ENCODE measurements around the gene STK11IP. TPM values are rescaled to one million over a fixed set of nuclear protein-coding genes. Genes with fewer than 3 reads are reported as not detected.

The STK11IP gene
- total RNA-seq, 1 donor from 2014 or later = 25.5 TPM

DNA sequence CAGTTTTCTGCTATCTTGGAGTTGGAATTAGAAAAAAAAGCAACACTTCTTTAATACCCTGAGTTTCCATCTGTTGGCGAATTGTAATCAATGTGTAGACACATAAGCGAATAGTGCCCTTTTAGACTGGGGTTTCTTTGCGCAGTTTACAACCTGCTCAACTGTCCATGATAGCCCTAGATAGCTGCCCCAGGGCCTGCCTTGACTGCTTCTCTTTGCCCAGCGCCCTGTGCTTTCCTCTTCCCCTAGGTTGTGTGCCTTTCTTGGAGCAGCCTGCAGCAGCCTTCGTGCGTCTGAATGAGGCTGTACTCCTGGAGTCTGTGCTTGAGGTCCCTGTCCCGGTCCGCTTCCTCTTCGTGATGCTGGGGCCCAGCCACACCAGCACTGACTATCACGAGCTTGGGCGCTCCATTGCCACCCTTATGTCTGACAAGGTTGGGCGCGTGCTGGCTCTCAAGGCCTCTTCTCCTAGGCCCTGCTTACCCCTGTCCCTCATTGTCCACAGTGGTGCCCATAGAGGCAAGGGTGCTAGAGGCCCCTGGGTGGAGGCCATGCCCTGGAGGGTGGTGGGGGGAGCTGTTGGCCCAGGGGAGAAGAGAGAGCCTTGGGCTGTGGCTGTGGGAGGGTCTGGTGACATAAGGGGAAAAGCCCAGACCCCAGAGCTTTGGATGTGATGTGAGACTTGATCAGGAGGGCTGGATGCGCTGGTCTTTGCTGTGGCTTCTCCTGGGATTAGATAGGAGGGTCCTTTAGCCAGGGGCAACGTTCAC is 36.7 kb downstream of the STK11IP start:
- H3K9me3 Mint-ChIP-seq (ENCODE audit: low read depth) = no peaks in the 10 kb centered on the region
- H3K4me1 Mint-ChIP-seq (ENCODE audit: low read depth) = peaks cover 2% of the 10 kb centered on the region
- no peaks in the 10 kb centered on the region for H3K27me3 Mint-ChIP-seq (ENCODE audit: low read depth)
- no peak overlapping the region for H3K4me3 Mint-ChIP-seq (ENCODE audit: unreplicated experiment)
- no peak for TF ChIP-seq CTCF (IDR thresholded peaks at IDR 0.05)
- H3K36me3 Mint-ChIP-seq (ENCODE audit: low read depth) = peaks cover 19% of the 10 kb centered on the region
- H3K27ac Mint-ChIP-seq (ENCODE audit: unreplicated experiment) = no peak overlapping the region
- no peak for DNase-seq (ENCODE audit: low spot score)

DNA sequence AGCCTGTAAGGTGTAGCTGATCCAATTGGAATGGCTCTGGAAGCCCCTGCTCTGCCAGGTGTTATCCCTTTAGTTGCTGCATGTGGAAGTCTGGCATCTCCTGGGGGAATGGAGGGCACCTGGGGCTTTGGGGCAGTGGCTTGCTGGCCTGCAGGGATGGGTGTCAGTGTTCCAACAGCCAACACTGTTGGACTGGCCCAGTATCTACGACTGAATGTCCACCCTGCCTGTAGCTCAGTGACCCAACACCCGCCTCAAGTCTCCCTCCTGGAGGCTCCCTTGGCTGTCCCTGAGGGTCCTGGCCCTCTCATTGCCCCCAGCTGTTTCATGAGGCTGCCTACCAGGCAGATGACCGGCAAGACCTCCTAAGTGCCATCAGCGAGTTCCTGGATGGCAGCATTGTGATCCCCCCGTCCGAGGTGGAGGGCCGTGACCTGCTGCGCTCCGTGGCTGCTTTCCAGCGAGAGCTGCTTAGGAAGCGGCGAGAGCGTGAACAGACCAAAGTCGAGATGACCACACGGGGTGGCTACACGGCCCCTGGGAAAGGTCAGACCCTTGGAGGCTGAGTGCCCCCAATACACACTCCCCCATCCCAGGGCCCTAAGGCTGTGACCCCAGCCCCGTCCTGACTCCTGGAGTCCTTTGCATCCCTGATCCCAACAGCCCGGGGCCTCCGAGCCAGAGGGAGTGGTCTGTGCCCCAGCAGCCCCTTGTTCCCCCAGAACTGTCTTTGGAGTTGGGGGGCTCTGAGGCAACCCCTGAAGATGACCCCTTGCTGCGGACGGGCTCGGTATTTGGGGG is 37.5 kb downstream of the STK11IP start:
- Mint-ChIP-seq H3K36me3 (ENCODE audit: low read depth) (peaks cover 19% of the 10 kb centered on the region), H3K4me1 (ENCODE audit: low read depth) (peaks cover 2% of the 10 kb centered on the region), H3K27me3 (ENCODE audit: low read depth) (no peaks in the 10 kb centered on the region), H3K27ac (ENCODE audit: unreplicated experiment) (no peak overlapping the region), H3K9me3 (ENCODE audit: low read depth) (no peaks in the 10 kb centered on the region), H3K4me3 (ENCODE audit: unreplicated experiment) (no peak overlapping the region)
- no peak for DNase-seq (ENCODE audit: low spot score)
- no peak for TF ChIP-seq CTCF (IDR thresholded peaks at IDR 0.05)

DNA sequence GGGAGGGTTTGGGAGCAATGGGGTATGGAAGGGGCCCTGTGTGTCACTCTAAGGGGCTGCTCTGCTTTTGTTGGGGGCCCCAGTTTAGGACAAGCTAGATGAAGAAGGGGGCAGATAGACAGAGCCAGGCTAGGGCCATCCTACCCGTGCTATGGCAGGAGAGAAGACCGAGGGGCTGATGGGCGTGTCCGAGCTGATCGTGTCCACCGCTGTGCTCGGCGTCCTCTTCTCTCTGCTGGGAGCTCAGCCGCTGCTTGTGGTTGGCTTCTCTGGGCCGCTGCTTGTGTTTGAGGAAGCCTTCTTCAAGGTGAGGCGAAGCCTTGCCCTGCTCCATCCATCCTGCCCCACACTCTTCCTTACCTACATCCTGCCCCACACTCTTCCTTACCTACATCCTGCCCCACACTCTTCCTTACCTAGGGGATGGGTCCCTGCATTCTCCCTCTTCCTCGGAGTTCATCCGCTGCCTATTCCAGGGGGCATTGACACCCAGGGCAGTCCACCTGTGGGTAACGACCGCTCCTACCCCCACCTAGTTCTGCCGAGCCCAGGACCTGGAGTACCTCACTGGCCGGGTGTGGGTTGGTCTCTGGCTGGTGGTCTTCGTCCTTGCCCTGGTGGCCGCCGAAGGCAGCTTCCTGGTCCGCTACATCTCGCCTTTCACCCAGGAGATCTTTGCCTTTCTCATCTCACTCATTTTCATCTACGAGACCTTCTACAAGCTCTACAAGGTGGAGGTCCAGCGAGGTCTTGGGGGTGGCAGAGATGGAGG is 38.7 kb downstream of the STK11IP start:
- Mint-ChIP-seq H3K27me3 (ENCODE audit: low read depth) (no peaks in the 10 kb centered on the region), H3K4me3 (ENCODE audit: unreplicated experiment) (no peak overlapping the region), H3K27ac (ENCODE audit: unreplicated experiment) (no peak overlapping the region), H3K9me3 (ENCODE audit: low read depth) (no peaks in the 10 kb centered on the region), H3K4me1 (ENCODE audit: low read depth) (no peaks in the 10 kb centered on the region), H3K36me3 (ENCODE audit: low read depth) (peaks cover 19% of the 10 kb centered on the region)
- no peak for TF ChIP-seq CTCF (IDR thresholded peaks at IDR 0.05)
- no peak for DNase-seq (ENCODE audit: low spot score)

GRCh38 chr2:219636941-219637841 is 39.5 kb downstream of the STK11IP start:
- DNase-seq (ENCODE audit: low spot score) = no peak
- Mint-ChIP-seq H3K9me3 (ENCODE audit: low read depth) (no peaks in the 10 kb centered on the region), H3K27ac (ENCODE audit: unreplicated experiment) (no peak overlapping the region), H3K4me3 (ENCODE audit: unreplicated experiment) (no peak overlapping the region), H3K27me3 (ENCODE audit: low read depth) (no peaks in the 10 kb centered on the region), H3K36me3 (ENCODE audit: low read depth) (peaks cover 16% of the 10 kb centered on the region), H3K4me1 (ENCODE audit: low read depth) (peaks cover 3% of the 10 kb centered on the region)
- TF ChIP-seq CTCF (IDR thresholded peaks at IDR 0.05) = no peak
